AG04450 (cell line): ENCODE results near the gene GYPC. TPM values are rescaled to one million over a fixed set of nuclear protein-coding genes. Genes with fewer than 3 reads are reported as not detected.

Experiments used
- CTCF ChIA-PET: fragments of 300-600, 350-600 bp; formaldehyde crosslinking; extraction: SDS; loops from one replicate; lab custom pipeline; 2022; ENCODE audit warnings: antibody characterized with exemption, inconsistent platforms; lab: Charles Lee
- POLR2A ChIA-PET: fragments of 350-600 bp; formaldehyde crosslinking; extraction: SDS; loops from one replicate; lab custom pipeline; 2021; ENCODE audit warnings: antibody characterized with exemption, inconsistent platforms; lab: Yijun Ruan, JAX
- DNase-seq: peaks from one replicate; pipeline ENCODE4 v3.0.0-alpha.2; 2011; ENCODE audit warnings: low read depth, low spot score
- H3K27ac ChIP-seq: one replicate; pipeline ENCODE4 v1.5.1; 2012; ENCODE audit warnings: low read depth, low read length, control low read depth
- H3K27me3 ChIP-seq: one replicate; pipeline ENCODE4 v1.6.0; 2012; ENCODE audit warnings: low read length; ENCODE audit not compliant: control insufficient read depth, insufficient read depth
- H3K4me3 ChIP-seq: 2 replicates; pipeline ENCODE4 v1.5.1; 2011; ENCODE audit warnings: mild to moderate bottlenecking, low read depth, low read length, control low read depth
- H3K9me3 ChIP-seq: 2 replicates; pipeline ENCODE4 v1.5.1; 2012; ENCODE audit warnings: low read length; ENCODE audit not compliant: control insufficient read depth, insufficient read depth
- CTCF ChIP-seq: IDR thresholded peaks from 2 replicates; pipeline ENCODE4 v1.5.1; 2011; ENCODE audit warnings: low read depth, low read length, control low read depth, inconsistent platforms
- polyA plus RNA-seq: library from polyadenylated mRNA; depleted of rRNA; stranded (reverse); fragments of >200 nt; gene quantifications from 2 replicates; pipeline ENCODE4 v1.2.3, GENCODE V29; 2011

The GYPC gene
- polyA plus RNA-seq, 1 experiment: 146 TPM

- Histone ChIP-seq H3K27me3 (no peaks in the 10 kb centered on the region), H3K4me3 (no peak overlapping the region), H3K27ac (no peak overlapping the region), H3K9me3 (peaks cover 15% of the 10 kb centered on the region)
- no peak for DNase-seq
- TF ChIP-seq CTCF: no peak
- CTCF ChIA-PET: no interaction called here
- POLR2A ChIA-PET: no interaction called here
These were observed 17.1 kb downstream of the GYPC start for GRCh38 chr2:126672980-126673605.

DNA sequence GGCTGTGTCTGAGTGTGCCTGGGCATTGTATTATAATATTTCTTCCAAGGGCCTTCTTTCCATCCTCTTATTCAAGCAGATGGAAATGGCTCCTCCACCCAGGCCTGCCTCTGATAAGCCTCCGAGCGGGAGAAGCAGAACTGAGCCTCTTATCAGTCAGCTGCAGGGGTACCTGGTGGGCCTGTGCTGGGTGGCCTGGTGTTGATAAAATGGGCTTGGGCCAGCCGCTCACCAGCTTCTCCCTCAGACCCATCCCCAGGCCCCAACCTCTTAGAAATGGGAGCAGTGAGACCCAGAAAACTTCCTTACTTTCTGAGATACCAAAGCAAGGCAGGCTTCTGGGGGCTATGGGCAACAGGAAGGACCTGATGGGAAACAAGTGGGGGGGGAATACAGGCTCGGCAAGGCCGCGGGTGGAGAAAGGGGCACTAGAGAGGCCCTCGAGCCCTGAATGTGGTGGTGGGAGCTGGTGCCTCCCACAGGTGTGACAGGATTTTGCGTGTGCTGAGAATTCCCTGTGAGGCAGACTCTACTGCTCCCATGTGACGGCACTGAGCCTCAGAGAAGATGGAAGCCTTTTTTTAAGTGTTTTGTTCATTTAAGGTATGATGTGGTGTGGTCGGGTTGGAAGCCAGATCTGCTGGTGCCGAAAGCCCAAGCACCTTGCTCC lies 18.3 kb downstream of the GYPC start:
- no peak overlapping the region for H3K27ac ChIP-seq
- POLR2A ChIA-PET: no interaction called here
- CTCF ChIA-PET: no interaction called here
- H3K27me3 ChIP-seq: no peaks in the 10 kb centered on the region
- peaks cover 15% of the 10 kb centered on the region for H3K9me3 ChIP-seq
- TF ChIP-seq CTCF: no peak
- DNase-seq: no peak
- H3K4me3 ChIP-seq: no peak overlapping the region

DNA sequence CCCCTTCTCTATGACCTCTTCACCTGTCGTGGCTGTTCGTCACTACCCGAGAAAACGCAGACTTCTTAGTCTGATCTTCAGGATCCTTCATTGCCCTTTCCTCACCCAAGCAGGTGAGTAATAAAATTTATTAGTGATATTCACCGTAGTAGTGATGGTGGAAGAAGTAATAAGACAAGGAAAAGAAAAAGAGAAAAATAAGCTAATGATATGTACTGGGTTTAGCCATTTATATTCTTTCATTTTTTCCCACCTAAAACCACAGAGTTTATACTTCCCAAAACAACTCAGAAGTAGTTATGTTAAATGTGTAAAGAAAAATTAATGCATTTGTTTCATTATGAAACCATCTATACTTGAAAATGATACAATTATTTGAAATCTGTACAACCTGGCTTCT lies 19.7 kb downstream of the GYPC start:
- ChIA-PET CTCF (no interaction called here), POLR2A (no interaction called here)
- no peaks in the 10 kb centered on the region for H3K27me3 ChIP-seq
- no peak for DNase-seq
- TF ChIP-seq CTCF: no peak
- peaks cover 15% of the 10 kb centered on the region for H3K9me3 ChIP-seq
- no peak overlapping the region for H3K4me3 ChIP-seq
- H3K27ac ChIP-seq: no peak overlapping the region

DNA sequence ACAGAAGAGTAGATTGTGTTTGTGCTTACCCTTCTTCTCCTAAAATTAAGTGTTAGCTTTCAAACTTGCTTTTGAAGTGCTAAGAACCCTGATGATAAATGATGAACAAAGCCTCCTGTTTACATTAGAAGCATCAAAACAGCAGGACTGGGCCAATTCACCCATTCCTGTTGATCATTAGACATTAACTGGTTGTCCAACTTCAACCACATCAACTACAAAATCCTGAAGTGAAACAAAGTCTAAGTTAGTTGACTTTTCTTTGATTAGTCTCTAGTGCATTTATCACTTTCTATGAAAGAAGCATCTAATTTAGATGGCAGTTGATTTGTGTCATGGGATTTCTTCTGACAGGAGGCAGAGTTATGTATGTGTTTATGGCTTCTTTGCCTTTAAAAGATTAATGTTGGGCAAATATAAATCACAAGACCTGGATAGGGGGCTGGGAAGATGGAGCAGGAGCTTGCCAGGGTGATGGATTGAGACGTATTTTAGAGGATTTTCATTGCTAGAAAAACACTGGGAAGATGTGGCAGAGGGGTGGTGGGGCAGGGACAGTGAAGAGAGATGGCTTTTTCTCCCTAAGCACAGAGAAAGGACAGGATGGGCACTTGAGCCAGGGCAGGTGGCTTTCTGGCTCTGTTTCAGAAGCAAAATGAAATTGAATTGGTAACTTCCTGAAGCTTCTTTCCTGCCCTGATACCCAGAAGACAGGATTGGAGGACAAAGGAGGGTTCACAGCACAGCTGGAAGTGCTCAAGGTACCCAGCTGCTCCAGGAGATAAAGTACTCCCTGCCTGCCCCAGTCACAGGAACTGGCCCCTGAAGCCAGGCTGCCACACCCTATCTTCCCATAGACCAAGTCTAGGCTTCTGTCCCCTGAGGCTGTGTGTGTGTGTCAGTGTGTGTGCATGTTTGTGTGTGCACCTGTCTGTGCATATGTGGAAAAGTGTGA lies 20.5 kb downstream of the GYPC start:
- CTCF ChIA-PET: no interaction called here
- H3K27me3 ChIP-seq: no peaks in the 10 kb centered on the region
- no peak for DNase-seq
- peaks cover 15% of the 10 kb centered on the region for H3K9me3 ChIP-seq
- TF ChIP-seq CTCF: no peak
- H3K4me3 ChIP-seq: no peak overlapping the region
- H3K27ac ChIP-seq: no peak overlapping the region
- POLR2A ChIA-PET: no interaction called here
